Upper lobe of left lung (tissue), 4 donors: Measurements from ENCODE around the gene RUNX1.

Experiments
- CTCF ChIP-seq, 6 experiments: fragments of 450-650 bp in 4 of 6; fragments of 200-600 bp in 2 of 6; sonication (generic) in 2 of 6; IDR thresholded peaks; one replicate each; pipeline ENCODE4 v1.5.1; 2016 to 2019; ENCODE audit warnings: antibody characterized with exemption in 6 of 6
- EP300 ChIP-seq, 4 donors: sonication (generic); formaldehyde crosslinking; IDR thresholded peaks; one replicate each; pipeline ENCODE4 v1.5.1; 2017; ENCODE audit warnings: antibody characterized with exemption in 4 of 4, control low read depth in 2 of 4
- POLR2A ChIP-seq, 4 donors: fragments of 450-650 bp; IDR thresholded peaks; one replicate each; pipeline ENCODE4 v1.5.1; 2016 to 2017; ENCODE audit warnings: antibody characterized with exemption in 4 of 4, mild to moderate bottlenecking in 2 of 4
- POLR2AphosphoS5 ChIP-seq, 2 donors: sonication (generic); formaldehyde crosslinking; IDR thresholded peaks; one replicate each; pipeline ENCODE4 v1.5.1; 2017; ENCODE audit warnings: antibody characterized with exemption in 2 of 2

- TF ChIP-seq EP300 (IDR thresholded peaks at IDR 0.05) (no peak), CTCF (IDR thresholded peaks at IDR 0.05) (no peak), POLR2A (IDR thresholded peaks at IDR 0.05) (no peak), POLR2AphosphoS5 (IDR thresholded peaks at IDR 0.05) (no peak)
Observed at GRCh38 chr21:35016517-35017188, 32.4 kb downstream of the RUNX1 start.
